Left forelimb (tissue), 1 donor: ENCODE results near the gene GPR87.

ENCODE experiments used
- DNase-seq: peaks from one replicate; pipeline ENCODE4 v3.0.0-alpha.2; 2018; ENCODE audit warnings: low spot score

GPR87 gene

GRCh38 chr3:151315846-151316245 is 774 bp downstream of the GPR87 start:
- no peak for DNase-seq

GRCh38 chr3:151315136-151315535 is 1.5 kb downstream of the GPR87 start:
- DNase-seq: no peak

- no peak for DNase-seq
These were observed 2.0 kb downstream of the GPR87 start for GRCh38 chr3:151314593-151314992.

- DNase-seq: no peak
These were observed 2.5 kb downstream of the GPR87 start for GRCh38 chr3:151314137-151314536.

GRCh38 chr3:151312972-151313371 is 3.6 kb downstream of the GPR87 start:
- DNase-seq: no peak

- no peak for DNase-seq
These were observed 7.1 kb downstream of the GPR87 start for GRCh38 chr3:151309566-151309965.

- no peak for DNase-seq
These were observed 8.8 kb downstream of the GPR87 start for GRCh38 chr3:151307583-151308488.

- no peak for DNase-seq
These were observed 9.5 kb downstream of the GPR87 start for GRCh38 chr3:151307131-151307530.

GRCh38 chr3:151306168-151306810 is 10.3 kb downstream of the GPR87 start:
- DNase-seq: no peak

- DNase-seq: no peak
These were observed 10.9 kb downstream of the GPR87 start for GRCh38 chr3:151305775-151306151.

- no peak for DNase-seq
These were observed 11.4 kb downstream of the GPR87 start for GRCh38 chr3:151305060-151305774.

- DNase-seq: no peak
These were observed 12.9 kb downstream of the GPR87 start for GRCh38 chr3:151303751-151304150.

- no peak for DNase-seq
These were observed 14.8 kb downstream of the GPR87 start for GRCh38 chr3:151301787-151302186.

- DNase-seq: no peak
These were observed 16.1 kb downstream of the GPR87 start for GRCh38 chr3:151300539-151300938.

- no peak for DNase-seq
These were observed 17.6 kb downstream of the GPR87 start for GRCh38 chr3:151299006-151299405.

- DNase-seq: no peak
These were observed 19.2 kb downstream of the GPR87 start for GRCh38 chr3:151297429-151297828.

GRCh38 chr3:151296226-151296625 is 20.4 kb downstream of the GPR87 start:
- no peak for DNase-seq

- no peak for DNase-seq
These were observed 23.5 kb downstream of the GPR87 start for GRCh38 chr3:151293127-151293526.

GRCh38 chr3:151290673-151291072 is 25.9 kb downstream of the GPR87 start:
- no peak for DNase-seq

- DNase-seq: no peak
These were observed 27.2 kb downstream of the GPR87 start for GRCh38 chr3:151289445-151289844.

GRCh38 chr3:151285940-151286339 is 30.7 kb downstream of the GPR87 start:
- DNase-seq: no peak

GRCh38 chr3:151283907-151284461 is 32.6 kb downstream of the GPR87 start:
- DNase-seq: no peak

GRCh38 chr3:151283387-151283786 is 33.2 kb downstream of the GPR87 start:
- DNase-seq: no peak
